Body of pancreas (tissue), 4 donors: Measurements from ENCODE around the gene CHST14.

Experiments
- POLR2A ChIP-seq, 3 donors: fragments of 450-650 bp; IDR thresholded peaks; one replicate each; pipeline ENCODE4 v1.6.1; 2016; ENCODE audit warnings: antibody characterized with exemption in 3 of 3, mild to moderate bottlenecking in 2 of 3
- TF ChIP-seq, protein P1 (sequence below), 7 experiments: fragments of 450-650 bp in 4 of 7; fragments of 200-600 bp in 3 of 7; sonication (generic) in 3 of 7; IDR thresholded peaks; one replicate each; pipeline ENCODE4 v1.5.1; 2016 to 2019; ENCODE audit warnings: antibody characterized with exemption in 7 of 7

DNA sequence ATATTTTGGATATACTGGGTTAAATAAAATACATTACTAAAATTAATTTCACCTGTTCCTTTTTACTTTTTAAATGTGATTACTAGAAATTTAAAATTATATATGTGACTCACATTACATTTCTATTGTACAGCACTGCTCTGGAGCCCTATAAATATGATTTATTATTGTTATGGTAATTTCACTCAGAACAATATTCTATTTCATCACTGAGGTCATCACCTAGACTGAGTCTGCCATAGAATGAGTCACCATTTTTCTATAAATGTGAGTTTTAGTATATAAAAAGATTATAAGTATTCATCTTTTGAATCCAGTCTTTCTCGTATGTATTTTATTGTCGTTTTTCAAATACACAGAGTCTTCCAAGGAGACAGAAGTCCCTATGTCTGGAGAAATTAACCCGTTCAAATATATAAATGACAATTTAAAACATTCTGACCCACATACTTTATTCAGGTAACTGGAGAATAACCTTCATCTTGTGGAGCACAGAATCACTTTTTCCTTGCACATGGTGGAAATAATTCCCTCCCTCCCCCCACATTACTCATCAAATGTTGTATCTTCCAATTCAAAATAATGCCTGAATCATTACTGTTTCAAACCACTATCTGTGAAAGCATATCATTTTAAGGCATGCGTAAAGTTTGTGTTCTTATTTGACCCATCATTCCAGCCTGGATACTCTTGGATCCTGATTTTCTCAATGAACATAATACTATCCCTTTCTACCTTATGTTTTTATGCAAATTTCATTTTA is 30.0 kb downstream of the CHST14 start:
- no peak for TF ChIP-seq POLR2A (IDR thresholded peaks at IDR 0.05)
- TF ChIP-seq, protein P1, sequence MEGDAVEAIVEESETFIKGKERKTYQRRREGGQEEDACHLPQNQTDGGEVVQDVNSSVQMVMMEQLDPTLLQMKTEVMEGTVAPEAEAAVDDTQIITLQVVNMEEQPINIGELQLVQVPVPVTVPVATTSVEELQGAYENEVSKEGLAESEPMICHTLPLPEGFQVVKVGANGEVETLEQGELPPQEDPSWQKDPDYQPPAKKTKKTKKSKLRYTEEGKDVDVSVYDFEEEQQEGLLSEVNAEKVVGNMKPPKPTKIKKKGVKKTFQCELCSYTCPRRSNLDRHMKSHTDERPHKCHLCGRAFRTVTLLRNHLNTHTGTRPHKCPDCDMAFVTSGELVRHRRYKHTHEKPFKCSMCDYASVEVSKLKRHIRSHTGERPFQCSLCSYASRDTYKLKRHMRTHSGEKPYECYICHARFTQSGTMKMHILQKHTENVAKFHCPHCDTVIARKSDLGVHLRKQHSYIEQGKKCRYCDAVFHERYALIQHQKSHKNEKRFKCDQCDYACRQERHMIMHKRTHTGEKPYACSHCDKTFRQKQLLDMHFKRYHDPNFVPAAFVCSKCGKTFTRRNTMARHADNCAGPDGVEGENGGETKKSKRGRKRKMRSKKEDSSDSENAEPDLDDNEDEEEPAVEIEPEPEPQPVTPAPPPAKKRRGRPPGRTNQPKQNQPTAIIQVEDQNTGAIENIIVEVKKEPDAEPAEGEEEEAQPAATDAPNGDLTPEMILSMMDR (IDR thresholded peaks at IDR 0.05): no peak
